Fibroblast of pulmonary artery (primary cell): Measurements from ENCODE around the gene KRT23.
"Not testable (repeated sequence)": the region's sequence is repeated elsewhere in the genome, so short reads cannot be mapped to it uniquely, and the experiment has no call there.

ENCODE experiments used
- DNase-seq: peaks from one replicate; pipeline ENCODE4 v3.0.0-alpha.2; 2010; ENCODE audit warnings: low read depth
- H3K4me3 ChIP-seq: replicated peaks from 2 replicates; pipeline ENCODE4 v1.5.1; 2011; ENCODE audit warnings: low read depth, mild to moderate bottlenecking, control low read depth, low read length, moderate library complexity
- TF ChIP-seq, protein P1 (sequence below): IDR thresholded peaks from 2 replicates; pipeline ENCODE4 v1.5.1; 2011; ENCODE audit warnings: mild to moderate bottlenecking, control low read depth, low read length, inconsistent platforms; ENCODE audit errors: missing control alignments

The KRT23 gene

DNA sequence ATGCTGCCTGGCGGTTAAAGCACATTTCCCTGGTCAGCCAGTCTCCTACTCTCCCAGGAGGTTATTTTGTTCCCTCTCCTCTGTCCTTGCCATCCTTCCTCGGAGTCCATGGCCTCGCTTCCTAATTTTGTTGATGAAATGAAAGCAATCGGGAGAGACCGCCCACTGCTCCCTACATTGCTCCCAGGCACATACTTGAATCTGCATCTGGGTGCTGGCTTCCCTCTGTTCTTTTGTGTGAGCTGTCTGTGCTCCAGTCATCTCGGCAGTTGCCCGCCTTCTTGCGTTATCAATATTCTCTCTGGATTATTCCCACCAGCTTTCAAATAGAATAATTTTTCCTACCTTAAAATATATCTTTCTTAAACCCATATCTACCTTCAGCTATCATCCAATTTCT is 11.1 kb downstream of the KRT23 start:
- H3K4me3 ChIP-seq: no peak overlapping the region
- no peak for DNase-seq
- TF ChIP-seq, protein P1, sequence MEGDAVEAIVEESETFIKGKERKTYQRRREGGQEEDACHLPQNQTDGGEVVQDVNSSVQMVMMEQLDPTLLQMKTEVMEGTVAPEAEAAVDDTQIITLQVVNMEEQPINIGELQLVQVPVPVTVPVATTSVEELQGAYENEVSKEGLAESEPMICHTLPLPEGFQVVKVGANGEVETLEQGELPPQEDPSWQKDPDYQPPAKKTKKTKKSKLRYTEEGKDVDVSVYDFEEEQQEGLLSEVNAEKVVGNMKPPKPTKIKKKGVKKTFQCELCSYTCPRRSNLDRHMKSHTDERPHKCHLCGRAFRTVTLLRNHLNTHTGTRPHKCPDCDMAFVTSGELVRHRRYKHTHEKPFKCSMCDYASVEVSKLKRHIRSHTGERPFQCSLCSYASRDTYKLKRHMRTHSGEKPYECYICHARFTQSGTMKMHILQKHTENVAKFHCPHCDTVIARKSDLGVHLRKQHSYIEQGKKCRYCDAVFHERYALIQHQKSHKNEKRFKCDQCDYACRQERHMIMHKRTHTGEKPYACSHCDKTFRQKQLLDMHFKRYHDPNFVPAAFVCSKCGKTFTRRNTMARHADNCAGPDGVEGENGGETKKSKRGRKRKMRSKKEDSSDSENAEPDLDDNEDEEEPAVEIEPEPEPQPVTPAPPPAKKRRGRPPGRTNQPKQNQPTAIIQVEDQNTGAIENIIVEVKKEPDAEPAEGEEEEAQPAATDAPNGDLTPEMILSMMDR: no peak

DNA sequence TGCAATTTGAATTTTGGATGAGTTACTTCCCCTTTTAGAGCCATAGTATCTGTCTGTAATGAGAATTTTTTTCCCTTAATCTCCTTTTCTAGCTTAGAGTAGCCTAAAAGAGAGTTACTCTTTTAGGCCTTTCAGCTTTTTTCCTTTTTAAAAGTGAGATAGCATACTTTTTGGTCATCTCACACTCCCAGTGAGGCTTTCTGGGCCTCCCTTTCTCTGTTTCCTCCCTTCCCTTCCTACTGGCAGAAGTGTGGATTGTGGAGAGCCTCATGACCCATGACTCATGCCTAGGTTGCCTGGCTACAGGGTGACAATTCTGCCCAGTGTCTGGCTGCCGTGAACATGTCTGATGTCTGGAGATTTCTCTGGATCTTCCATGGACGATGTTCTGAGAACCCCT is 15.2 kb downstream of the KRT23 start:
- DNase-seq: peak; percentile 83
- H3K4me3 ChIP-seq: no peak overlapping the region
- TF ChIP-seq, protein P1: no peak

DNA sequence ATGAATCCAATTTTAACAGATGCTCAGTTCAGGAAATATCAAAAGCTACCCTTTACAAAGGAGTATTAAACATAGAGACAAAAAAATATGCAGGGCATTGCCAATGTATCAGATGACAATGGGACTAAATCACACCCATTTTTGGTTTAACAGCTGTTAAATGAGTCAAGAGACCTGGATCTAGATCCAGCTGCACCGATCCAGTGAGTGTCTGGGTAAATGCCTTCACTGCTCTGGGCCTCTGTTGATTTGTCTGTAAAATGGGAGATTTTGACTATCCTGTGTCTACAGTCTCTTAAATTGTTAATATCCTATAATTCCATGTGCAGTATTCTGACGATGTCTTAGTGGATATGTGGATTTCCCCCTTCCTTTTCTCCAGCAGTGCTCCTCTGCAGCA is 16.4 kb downstream of the KRT23 start:
- TF ChIP-seq, protein P1: no peak
- H3K4me3 ChIP-seq: no peak overlapping the region
- DNase-seq: no peak

DNA sequence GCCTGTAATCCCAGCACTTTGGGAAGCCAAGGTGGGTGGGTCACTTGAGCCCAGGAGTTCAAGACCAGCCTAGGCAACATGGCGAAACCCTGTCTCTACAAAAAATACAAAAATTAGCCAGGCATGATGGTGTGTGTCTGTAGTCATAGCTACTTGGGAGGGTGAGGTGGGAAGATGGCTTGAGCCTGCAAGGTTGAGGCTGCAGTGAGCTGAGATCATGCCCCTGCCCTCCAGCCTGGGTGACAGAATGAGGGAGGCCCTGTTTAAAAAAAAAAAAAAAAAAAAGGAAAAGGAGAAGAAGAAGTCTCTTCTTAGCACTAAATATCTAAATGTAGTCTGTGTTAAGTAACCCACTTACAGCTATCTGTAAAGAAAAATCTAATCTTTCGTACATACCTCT is 20.3 kb downstream of the KRT23 start:
- DNase-seq, H3K4me3 ChIP-seq: not testable (repeated sequence)

DNA sequence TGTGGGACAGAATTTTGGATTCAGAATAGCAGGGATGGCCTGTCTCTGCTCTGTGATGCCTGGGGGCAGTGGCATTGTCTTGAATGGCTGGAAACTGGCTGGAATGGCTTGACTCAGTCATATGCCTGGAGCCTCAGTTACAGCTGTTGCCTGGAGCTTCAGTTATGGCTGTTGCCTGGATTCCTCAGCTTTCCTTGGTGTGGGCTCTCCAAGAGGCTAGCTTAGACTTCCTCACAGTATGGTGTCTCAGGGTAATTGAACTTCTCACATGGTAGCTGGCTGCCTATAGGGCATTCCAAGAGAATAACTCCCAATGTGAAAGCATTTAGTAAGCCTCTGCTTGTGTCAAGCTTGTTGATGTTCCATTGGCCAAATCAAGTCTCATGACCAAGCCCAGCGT is 21.1 kb downstream of the KRT23 start:
- H3K4me3 ChIP-seq: no peak overlapping the region
- TF ChIP-seq, protein P1: no peak
- no peak for DNase-seq

DNA sequence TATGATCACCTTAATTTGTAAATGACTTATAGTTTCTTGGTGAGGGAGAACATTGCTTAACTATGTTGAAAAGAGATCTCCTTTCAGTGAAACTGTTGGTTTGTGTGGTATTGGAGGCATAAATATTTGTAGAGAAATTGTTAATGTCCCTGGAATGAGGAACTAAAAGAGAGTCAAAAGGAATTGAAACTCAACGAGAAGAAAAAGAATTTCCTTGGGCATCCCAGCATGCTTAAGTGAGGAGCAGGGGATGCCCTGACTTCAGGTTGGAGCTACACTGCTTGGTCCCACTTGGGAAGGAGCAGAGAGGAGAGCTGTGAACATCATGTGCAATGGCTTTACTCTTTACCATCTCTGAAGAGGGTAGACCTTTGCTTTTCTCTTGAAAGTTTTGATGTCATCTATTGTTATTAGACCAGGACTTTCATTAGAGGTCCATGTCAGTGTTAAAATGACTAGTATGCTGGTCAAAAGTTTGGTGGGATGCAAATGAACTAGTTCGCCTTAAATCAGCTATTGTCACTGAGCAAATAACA is 21.7 kb downstream of the KRT23 start:
- TF ChIP-seq, protein P1: no peak
- peak; percentile 21 for DNase-seq
- H3K4me3 ChIP-seq: no peak overlapping the region

DNA sequence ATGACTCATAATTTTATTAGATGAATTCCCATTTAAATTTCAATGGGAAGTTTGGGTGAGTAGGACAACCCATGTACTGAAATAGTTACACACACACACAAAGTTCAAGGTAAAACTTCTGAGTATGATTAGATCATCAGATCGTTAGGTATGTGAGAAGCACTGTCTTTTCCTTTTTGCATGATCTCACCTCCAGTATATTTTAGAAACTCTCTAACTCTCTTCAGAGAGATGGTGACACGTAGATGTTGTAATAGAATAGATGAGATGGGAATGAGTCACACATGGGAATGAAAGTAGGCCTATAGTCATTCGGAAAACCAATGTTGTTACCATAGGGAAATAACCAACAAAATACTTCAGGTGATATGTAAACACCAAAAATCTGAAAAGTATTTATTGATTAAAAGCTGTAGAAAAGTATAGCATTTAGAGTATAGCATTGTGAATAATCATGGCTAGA is 22.2 kb downstream of the KRT23 start:
- TF ChIP-seq, protein P1: no peak
- DNase-seq: peak; percentile 89
- no peak overlapping the region for H3K4me3 ChIP-seq
